HG02943 (cell line): Measurements from ENCODE around the gene USHBP1.
"Not testable (repeated sequence)": the region's sequence is repeated elsewhere in the genome, so short reads cannot be mapped to it uniquely, and the experiment has no call there.

Experiments
- ATAC-seq: cut with Tn5 transposase; IDR thresholded peaks from one replicate; pipeline ENCODE4 v1.9.1; 2021; ENCODE audit warnings: mild to moderate bottlenecking, low read depth, moderate library complexity; ENCODE audit not compliant: unreplicated experiment

The USHBP1 gene

GRCh38 chr19:17296976-17297375 lies 32.4 kb upstream of the USHBP1 start:
- no peak for ATAC-seq

DNA sequence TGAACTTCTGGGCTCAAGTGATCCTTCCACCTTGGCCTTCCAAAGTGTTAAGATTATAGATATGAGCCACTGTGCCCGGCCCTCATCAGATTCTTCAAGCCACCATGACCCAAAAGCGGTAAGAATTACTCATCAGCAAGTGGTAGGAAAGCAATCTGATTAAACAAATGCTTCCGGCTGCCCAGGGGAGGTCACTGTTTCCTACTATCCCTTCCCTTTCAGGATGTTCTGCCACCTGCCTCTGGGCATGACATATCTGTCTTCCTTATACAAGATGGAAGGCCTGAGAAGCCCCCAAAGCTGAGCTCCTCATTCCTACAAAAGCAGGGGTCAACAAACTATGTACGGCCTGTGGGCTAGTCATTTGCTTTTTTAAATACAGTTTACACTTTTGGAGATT lies 31.7 kb upstream of the USHBP1 start:
- no peak for ATAC-seq

GRCh38 chr19:17295551-17295950 lies 31.0 kb upstream of the USHBP1 start:
- not testable (repeated sequence) for ATAC-seq

GRCh38 chr19:17294051-17294891 lies 29.7 kb upstream of the USHBP1 start:
- ATAC-seq, result no peak

DNA sequence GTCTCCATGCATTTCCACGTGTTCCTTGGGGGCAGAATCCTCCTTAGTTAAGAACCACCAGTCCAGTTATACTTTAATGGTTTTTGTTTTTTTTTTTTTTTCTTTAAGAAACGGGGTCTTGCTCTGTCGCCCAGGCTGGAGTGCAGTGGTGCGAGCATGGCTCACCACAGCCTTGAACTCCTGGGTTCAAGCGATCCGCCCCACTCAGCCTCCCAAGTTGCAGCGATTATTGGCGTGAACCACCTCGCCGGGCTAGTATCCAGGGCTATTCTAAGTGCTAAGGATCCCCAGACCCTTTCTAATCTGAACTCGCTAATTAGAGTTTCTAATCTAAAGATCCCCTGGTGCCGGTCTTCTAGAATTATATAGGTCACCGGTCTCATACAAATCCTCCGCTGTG lies 29.1 kb upstream of the USHBP1 start:
- no peak for ATAC-seq

DNA sequence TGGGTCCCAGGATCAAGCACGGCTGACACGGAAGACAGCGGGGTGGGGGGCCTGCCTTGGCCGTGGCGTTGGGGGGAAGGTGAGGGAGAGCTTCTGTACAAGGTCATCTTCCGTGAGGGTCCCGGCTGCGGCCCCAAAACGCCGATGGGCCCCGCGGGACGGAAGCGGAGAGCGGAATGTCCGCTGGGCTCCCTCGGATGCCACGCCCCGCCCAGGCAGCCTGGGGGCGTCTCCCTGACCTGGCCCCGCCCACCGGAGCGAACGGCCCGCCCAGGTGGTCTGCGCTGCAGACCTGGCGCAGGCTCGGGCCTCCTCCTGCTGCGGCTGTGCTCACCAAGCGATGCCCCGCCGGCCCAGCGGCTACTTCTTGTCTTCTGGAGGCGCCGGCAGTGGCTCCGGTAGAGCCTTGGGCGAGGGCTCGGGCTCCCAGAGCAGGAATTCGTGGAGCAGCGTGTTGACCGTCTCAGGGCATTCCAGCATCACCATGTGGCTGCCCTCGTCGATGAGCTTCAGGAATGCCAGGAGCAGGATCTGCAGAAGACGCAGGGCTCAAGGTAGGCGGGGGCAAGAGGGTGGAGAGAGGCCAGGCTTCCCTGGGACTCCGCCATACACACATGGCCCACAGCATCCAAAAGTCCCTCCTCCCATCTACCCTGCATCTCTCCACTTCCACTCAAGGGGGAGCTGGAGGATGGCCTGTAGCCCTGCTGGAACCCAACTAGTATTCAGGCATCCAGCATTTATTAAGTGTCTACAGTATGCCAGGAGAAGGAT lies 27.9 kb upstream of the USHBP1 start:
- ATAC-seq, result no peak

GRCh38 chr19:17289489-17289888 lies 24.9 kb upstream of the USHBP1 start:
- ATAC-seq, result no peak

GRCh38 chr19:17286752-17287151 lies 22.2 kb upstream of the USHBP1 start:
- no peak for ATAC-seq

- no peak for ATAC-seq
Measured at GRCh38 chr19:17286263-17286662, 21.7 kb upstream of the USHBP1 start.

- ATAC-seq, result no peak
Measured at GRCh38 chr19:17285415-17286135, 21.0 kb upstream of the USHBP1 start.

- ATAC-seq, result no peak
Measured at GRCh38 chr19:17283504-17283996, 19.0 kb upstream of the USHBP1 start.

GRCh38 chr19:17282488-17283125 lies 18.1 kb upstream of the USHBP1 start:
- no peak for ATAC-seq

DNA sequence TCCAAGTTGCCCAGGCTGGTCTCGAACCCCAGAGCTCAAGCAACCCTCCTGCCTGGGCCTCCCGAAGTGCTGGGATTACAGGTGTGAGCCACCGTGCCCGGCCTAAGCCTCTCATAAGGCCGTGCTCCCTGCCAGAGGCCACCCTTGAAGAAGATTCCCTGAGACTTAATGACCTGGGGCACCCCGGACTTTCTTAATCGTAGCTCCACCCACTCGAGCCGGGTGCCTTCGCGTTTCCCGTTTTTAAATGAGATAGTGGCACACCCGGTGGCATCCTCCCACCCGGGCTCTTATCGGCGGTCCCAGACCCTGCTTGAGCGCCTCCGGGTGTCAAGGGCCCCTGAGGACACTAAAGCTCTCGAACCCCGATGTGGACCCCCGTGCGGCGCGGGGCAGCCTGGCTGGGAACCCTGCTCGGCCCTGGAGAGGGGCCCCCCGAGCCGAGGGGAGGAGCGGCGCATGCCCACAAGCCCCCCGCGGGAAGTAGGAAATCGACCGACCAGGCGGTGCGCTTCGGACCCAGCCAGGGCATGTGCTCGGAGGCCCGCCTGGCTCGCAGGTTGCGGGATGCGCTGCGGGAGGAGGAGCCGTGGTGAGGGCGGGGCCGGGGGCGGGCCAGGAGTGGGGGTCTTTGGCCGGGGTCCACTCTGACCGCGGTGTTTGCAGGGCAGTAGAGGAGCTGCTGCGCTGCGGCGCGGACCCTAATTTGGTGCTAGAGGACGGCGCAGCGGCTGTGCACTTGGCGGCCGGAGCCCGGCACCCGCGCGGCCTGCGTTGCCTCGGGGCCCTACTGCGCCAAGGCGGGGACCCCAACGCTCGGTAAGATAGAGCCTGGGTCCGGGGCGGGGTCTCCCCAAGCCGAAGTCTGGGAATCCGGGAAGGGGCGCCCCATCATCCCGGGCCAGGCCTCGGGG lies 17.1 kb upstream of the USHBP1 start, which contains the start of gene ANKLE1:
ANKLE1 (plus strand) TSS at position 511 of the 914 bp plus-strand sequence; CDS start at position 531, 20 bp downstream.
- ATAC-seq, result no peak

- ATAC-seq, result no peak
Measured at GRCh38 chr19:17279436-17279835, 14.9 kb upstream of the USHBP1 start.

GRCh38 chr19:17275441-17276175 lies 11.1 kb upstream of the USHBP1 start:
- no peak for ATAC-seq

DNA sequence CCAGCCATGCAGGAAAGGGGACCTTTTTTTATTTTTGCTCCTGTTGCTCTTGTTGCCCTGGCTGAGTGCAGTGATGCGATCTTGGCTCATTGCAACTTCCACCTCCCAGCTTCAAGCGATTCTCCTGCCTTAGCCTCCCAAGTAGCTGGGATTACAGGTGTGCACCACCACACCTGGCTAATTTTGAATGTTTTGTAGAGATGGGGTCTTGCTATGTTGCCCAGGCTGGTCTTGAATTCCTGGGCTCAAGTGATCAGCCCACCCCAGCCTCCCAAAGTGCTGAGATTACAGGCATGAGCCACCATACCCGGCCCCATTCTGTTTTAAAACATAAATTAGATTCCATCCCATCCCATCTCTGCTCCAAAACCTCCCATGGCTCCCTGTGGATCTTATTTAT lies 10.3 kb upstream of the USHBP1 start:
- ATAC-seq, result not testable (repeated sequence)

- no peak for ATAC-seq
Measured at GRCh38 chr19:17268754-17269153, 4.2 kb upstream of the USHBP1 start.

DNA sequence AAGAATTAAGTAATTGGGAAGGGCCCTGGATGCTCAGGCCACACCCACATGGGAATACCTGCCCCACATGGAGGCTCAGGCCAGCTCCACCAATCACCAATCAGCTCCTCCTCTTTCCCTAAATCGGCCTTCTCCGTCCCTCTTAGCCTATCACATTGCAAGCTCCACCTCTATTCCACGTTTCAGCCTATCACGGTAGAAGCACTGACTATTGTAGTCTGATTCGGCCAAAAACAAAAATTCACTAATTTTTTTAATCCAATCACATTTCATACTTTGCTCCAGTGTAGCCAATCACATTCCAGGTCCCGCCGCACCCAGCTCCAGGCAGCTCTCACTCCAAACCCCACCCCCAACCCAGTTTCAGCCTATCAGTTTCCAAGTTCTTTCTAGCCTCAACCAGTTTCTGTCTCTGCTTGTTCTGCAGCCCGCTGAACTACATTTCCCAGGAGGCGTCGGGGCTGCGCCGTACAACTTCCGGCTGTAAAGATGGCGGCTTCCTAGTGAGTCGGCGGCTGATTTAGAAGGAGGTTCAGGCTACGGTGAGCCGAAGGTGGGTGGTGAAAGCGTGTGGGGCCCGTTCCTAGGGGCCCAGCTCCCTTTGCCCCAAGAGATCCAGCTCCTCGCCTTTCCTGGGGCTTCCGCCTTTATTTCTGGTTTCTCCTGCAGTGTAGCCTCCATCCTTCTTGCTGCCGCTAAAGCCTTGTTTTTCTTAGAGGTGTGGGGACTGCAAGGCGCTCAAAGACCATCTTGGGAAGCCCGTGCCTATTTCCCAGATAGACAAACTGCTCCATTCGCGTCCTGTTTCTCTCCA lies 2.6 kb upstream of the USHBP1 start, which contains the start of gene BABAM1:
BABAM1 (plus strand) TSS at position 469 of the 814 bp plus-strand sequence. CDS start 1,364 bp downstream, outside the sequence.
- peak; percentile 87 for ATAC-seq
